Measurements from ENCODE around the gene CDH8. TPM values are rescaled to one million over a fixed set of nuclear protein-coding genes. Genes with fewer than 3 reads are reported as not detected.

The CDH8 gene
- total RNA-seq, 2 donors from 2014 or later = not detected

GRCh38 chr16:61858988-61859387, 177.2 kb downstream of the CDH8 start:
- ATAC-seq (no peak), DNase-seq (no peak)
- H3K4me1 Mint-ChIP-seq = no peaks in the 10 kb centered on the region
- no peaks in the 10 kb centered on the region for H3K36me3 Mint-ChIP-seq (ENCODE audit: low read depth)
- no peak overlapping the region for H3K4me3 Mint-ChIP-seq
- H3K27me3 Mint-ChIP-seq = no peaks in the 10 kb centered on the region
- no peak overlapping the region for H3K27ac Mint-ChIP-seq
- no peaks in the 10 kb centered on the region for H3K9me3 ChIP-seq (ENCODE audit: control insufficient read depth, low read length, poor library complexity, severe bottlenecking)

GRCh38 chr16:61842666-61843065, 193.6 kb downstream of the CDH8 start:
- Mint-ChIP-seq H3K27me3 (no peaks in the 10 kb centered on the region), H3K4me1 (no peaks in the 10 kb centered on the region), H3K36me3 (ENCODE audit: low read depth) (no peaks in the 10 kb centered on the region), H3K27ac (no peak overlapping the region), H3K4me3 (no peak overlapping the region)
- ATAC-seq (no peak), DNase-seq (no peak)
- no peaks in the 10 kb centered on the region for H3K9me3 ChIP-seq (ENCODE audit: control insufficient read depth, low read length, poor library complexity, severe bottlenecking)

DNA sequence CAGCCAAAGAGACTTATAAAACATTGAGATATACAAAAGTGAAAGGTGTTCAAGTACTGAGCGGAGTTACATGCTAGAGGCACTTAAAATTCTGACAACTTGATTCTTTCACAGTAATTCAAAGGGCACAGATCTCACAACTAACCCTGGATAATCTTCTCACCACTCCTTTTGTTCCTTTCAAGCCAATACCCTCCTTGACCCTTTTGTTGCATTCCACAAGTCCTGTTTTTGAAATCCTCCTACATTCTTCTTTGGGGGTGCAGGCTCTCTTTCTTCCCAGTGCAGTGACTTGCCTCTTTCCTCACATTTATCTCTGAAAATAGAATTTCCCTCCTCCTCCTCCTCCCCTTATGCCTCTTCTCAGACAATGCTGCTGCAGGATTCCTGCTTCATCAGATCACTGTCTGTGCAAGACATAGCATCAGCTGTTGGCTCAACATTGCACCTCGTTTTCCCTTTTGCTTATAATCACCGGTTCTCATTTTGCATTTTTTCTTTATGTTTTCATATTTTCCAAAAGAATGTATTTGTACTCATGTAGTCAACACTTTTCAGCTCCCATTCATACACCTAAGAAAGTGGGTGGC, 199.3 kb downstream of the CDH8 start:
- Mint-ChIP-seq H3K4me1 (no peaks in the 10 kb centered on the region), H3K36me3 (ENCODE audit: low read depth) (no peaks in the 10 kb centered on the region), H3K27me3 (no peaks in the 10 kb centered on the region), H3K4me3 (no peak overlapping the region), H3K27ac (no peak overlapping the region)
- no peak for ATAC-seq
- H3K9me3 ChIP-seq (ENCODE audit: control insufficient read depth, low read length, poor library complexity, severe bottlenecking) = no peaks in the 10 kb centered on the region
- no peak for DNase-seq

DNA sequence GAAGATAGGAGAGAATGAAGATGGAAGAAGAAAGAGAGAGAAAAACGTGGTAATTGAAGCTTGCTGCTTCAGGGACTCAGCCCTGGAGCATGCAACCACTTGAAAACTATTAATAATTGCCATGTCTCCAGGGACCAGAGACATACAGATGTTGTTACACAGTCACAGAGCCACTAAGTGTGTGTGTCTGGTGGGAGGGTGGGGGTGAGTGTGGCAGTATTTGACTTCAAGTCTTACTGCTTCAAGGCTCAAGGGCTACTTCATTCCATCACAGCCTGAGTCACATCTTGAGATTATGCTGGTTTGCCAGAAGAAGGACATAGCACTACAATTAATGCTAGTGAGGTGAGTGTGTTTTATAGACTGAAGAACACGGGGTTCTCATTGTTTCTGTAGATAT, 202.2 kb downstream of the CDH8 start:
- no peak overlapping the region for H3K27ac Mint-ChIP-seq

DNA sequence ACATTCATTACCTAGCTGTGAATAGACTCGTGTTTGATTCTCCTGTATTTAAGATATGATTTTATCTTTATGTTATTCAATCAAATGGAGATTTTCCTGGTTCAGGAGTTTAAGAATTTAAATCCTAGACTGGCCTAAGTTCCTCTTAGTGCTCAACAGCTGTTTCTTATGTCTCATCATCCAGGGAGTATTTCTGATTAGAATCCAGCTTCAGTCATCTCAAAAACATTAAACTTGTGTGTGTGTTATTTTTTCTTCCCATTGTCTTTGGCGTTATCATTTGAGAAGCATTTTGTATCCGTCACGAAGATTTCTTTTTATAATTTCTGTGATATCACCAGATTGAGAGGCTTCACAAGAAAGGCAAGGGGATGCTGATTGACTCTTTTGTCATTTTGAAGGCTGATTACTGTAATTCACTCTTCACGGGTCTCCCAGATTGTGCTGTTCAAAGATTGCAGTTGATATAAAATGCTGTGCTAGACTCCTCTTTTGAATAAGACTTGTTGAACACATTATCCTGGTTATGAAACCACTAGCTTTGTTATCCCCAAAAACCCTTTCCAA, 204.8 kb downstream of the CDH8 start:
- no peak for DNase-seq

More for the DNA sequence above, 202.2 kb downstream of the CDH8 start:
- no peaks in the 10 kb centered on the region for H3K36me3 Mint-ChIP-seq (ENCODE audit: low read depth)
- DNase-seq = no peak
- H3K4me1 Mint-ChIP-seq = no peaks in the 10 kb centered on the region
- no peak overlapping the region for H3K4me3 Mint-ChIP-seq
- no peak for ATAC-seq
- peaks cover 5% of the 10 kb centered on the region for H3K9me3 ChIP-seq (ENCODE audit: control insufficient read depth, low read length, poor library complexity, severe bottlenecking)
- no peaks in the 10 kb centered on the region for H3K27me3 Mint-ChIP-seq

DNA sequence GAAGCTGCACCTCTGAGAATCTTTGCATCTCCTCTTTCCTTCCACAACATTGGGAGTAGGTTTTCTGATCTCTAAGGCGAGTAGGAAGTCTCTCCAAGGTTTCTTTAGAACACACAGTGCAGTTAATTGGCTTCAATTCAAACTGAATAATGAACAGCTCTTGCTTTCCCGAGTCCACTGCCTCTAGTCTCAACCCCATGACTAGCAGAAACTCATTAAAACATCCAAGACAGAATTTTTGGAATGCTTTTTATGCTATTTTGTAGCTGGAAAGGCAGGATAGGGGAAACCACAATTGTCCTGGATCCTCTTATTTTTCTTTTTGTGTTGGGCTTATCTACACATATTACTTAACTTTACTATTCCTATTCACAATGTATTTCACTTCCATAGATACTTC, 206.6 kb downstream of the CDH8 start:
- ATAC-seq (no peak), DNase-seq (no peak)
- H3K4me1 Mint-ChIP-seq = no peaks in the 10 kb centered on the region
- H3K27ac Mint-ChIP-seq = no peak overlapping the region
- H3K36me3 Mint-ChIP-seq (ENCODE audit: low read depth) = no peaks in the 10 kb centered on the region
- H3K27me3 Mint-ChIP-seq = no peaks in the 10 kb centered on the region
- H3K4me3 Mint-ChIP-seq = no peak overlapping the region
- peaks cover 5% of the 10 kb centered on the region for H3K9me3 ChIP-seq (ENCODE audit: control insufficient read depth, low read length, poor library complexity, severe bottlenecking)

More for the DNA sequence above, 204.8 kb downstream of the CDH8 start:
- Mint-ChIP-seq H3K36me3 (ENCODE audit: low read depth) (no peaks in the 10 kb centered on the region), H3K4me1 (no peaks in the 10 kb centered on the region), H3K27ac (no peak overlapping the region), H3K27me3 (no peaks in the 10 kb centered on the region), H3K4me3 (no peak overlapping the region)
- no peak for ATAC-seq
- H3K9me3 ChIP-seq (ENCODE audit: control insufficient read depth, low read length, poor library complexity, severe bottlenecking) = peaks cover 5% of the 10 kb centered on the region

DNA sequence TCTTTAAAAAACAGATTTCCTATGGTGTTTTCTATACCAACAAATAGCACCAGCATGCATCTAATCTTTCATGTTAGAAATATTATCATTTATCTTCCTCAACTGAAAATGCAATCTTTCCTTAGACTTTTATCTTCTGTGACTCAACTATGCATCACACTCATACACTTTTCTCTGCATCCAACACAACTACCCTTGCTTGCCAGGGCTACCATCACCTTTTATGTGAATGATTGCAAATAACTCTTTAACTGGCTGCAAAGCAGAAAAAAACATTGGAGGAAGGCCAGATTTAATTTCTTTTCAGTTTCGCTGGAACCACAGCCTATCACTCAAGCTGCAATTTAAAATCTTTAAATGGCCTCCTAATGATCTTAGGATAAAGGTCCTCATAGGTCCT, 212.9 kb downstream of the CDH8 start:
- DNase-seq = no peak
- no peak overlapping the region for H3K27ac Mint-ChIP-seq
- no peak for ATAC-seq
- no peaks in the 10 kb centered on the region for H3K4me1 Mint-ChIP-seq
- H3K36me3 Mint-ChIP-seq (ENCODE audit: low read depth) = no peaks in the 10 kb centered on the region
- H3K27me3 Mint-ChIP-seq = no peaks in the 10 kb centered on the region
- H3K9me3 ChIP-seq (ENCODE audit: control insufficient read depth, low read length, poor library complexity, severe bottlenecking) = peaks cover 3% of the 10 kb centered on the region
- no peak overlapping the region for H3K4me3 Mint-ChIP-seq

DNA sequence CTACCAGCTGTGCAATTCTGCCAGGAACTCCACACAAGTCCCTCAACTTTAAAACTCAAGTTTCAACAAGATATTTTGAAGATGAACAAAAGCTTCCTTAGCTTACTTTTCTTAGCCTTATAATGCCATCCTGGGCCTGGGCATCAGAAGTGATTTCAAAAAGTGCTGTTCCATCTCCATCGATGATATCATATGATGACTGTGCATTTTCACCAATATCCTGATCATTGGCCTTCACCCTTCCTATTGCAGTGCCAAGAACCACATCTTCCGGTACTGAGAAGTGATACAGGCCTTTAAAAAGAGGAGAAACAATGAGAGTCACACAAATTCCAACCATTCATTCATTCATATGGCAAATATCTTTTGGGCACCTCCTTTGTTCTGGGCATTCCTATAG, 215.4 kb downstream of the CDH8 start:
- Mint-ChIP-seq H3K27ac (no peak overlapping the region), H3K36me3 (ENCODE audit: low read depth) (no peaks in the 10 kb centered on the region), H3K27me3 (no peaks in the 10 kb centered on the region), H3K4me1 (no peaks in the 10 kb centered on the region), H3K4me3 (no peak overlapping the region)
- H3K9me3 ChIP-seq (ENCODE audit: control insufficient read depth, low read length, poor library complexity, severe bottlenecking) = peaks cover 3% of the 10 kb centered on the region
- ATAC-seq (no peak), DNase-seq (no peak)

GRCh38 chr16:61820398-61820797, 215.8 kb downstream of the CDH8 start:
- DNase-seq (no peak), ATAC-seq (no peak)
- peaks cover 3% of the 10 kb centered on the region for H3K9me3 ChIP-seq (ENCODE audit: control insufficient read depth, low read length, poor library complexity, severe bottlenecking)
- Mint-ChIP-seq H3K27ac (no peak overlapping the region), H3K4me3 (no peak overlapping the region), H3K36me3 (ENCODE audit: low read depth) (no peaks in the 10 kb centered on the region), H3K4me1 (no peaks in the 10 kb centered on the region), H3K27me3 (no peaks in the 10 kb centered on the region)

- ATAC-seq = no peak
- Mint-ChIP-seq H3K27ac (no peak overlapping the region), H3K27me3 (no peaks in the 10 kb centered on the region), H3K4me1 (no peaks in the 10 kb centered on the region), H3K4me3 (no peak overlapping the region), H3K36me3 (ENCODE audit: low read depth) (no peaks in the 10 kb centered on the region)
- peaks cover 3% of the 10 kb centered on the region for H3K9me3 ChIP-seq (ENCODE audit: control insufficient read depth, low read length, poor library complexity, severe bottlenecking)
- no peak for DNase-seq
Measured at GRCh38 chr16:61818850-61819249, 217.4 kb downstream of the CDH8 start.

DNA sequence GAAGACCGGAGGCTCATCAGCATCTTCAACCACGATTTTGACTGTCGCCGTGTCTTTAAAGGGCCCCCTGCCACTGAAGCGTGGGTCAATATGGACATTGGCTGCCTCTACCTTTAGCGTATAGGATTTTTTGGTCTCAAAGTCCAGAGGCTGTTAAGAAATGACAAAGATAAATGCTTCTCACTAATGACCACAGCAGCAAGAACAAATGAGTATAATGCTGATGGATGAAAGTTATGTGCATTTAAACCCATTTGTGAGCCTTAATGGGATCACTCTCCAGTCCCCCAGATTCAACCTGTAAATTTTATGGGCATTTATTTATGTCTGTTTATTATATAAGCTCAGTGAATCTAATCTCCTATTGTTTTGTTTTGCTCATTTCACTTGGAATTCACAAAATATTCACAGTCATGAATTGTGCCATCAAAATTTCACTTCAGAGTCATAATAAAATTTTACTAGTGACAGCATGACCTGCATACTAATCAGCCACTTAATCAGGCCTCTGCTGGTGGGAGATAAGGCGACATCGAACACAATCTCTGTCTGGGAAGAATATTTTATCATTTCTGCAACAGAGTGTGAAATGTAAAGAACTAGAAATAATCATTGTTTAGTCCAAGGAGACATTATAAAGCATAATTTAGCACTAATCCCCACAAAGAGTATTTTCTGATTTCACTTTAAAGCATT, 218.5 kb downstream of the CDH8 start:
- no peak overlapping the region for H3K4me3 Mint-ChIP-seq
- no peak for DNase-seq
- H3K9me3 ChIP-seq (ENCODE audit: control insufficient read depth, low read length, poor library complexity, severe bottlenecking) = peaks cover 3% of the 10 kb centered on the region
- H3K36me3 Mint-ChIP-seq (ENCODE audit: low read depth) = no peaks in the 10 kb centered on the region
- H3K4me1 Mint-ChIP-seq = no peaks in the 10 kb centered on the region
- H3K27ac Mint-ChIP-seq = no peak overlapping the region
- ATAC-seq = no peak
- H3K27me3 Mint-ChIP-seq = no peaks in the 10 kb centered on the region

DNA sequence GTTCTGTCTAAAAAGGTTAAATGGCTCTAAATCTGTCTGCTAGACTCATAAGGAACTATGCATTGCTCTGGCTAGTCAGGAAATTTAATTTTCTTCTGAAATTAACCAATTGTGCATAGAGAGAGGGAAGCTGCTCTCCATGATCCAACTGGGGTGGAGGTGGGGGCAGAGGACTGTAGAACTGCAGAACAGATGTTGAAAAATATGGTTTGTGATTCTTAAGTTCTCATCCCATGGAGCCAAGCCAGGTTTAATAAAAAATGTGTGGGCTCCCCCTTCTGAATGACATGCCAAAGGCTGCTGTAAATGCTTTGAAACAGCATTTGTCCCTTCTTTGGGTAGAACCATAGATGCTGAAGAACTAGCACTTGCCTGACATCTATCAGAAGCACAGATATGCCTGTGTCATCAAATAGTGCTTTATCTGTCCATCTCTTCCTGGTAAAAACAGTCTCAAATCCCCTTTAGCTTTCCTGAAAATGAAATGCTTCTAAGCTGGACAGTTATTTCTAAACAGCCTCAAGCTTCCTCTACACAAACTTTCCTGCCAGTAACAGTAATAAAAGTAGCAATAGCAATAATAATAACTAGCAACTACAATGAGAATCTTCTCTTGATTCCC, 221.4 kb downstream of the CDH8 start:
- Mint-ChIP-seq H3K27ac (no peak overlapping the region), H3K27me3 (no peaks in the 10 kb centered on the region), H3K4me1 (no peaks in the 10 kb centered on the region), H3K36me3 (ENCODE audit: low read depth) (no peaks in the 10 kb centered on the region), H3K4me3 (no peak overlapping the region)
- DNase-seq = no peak
- no peaks in the 10 kb centered on the region for H3K9me3 ChIP-seq (ENCODE audit: control insufficient read depth, low read length, poor library complexity, severe bottlenecking)
- ATAC-seq = no peak

DNA sequence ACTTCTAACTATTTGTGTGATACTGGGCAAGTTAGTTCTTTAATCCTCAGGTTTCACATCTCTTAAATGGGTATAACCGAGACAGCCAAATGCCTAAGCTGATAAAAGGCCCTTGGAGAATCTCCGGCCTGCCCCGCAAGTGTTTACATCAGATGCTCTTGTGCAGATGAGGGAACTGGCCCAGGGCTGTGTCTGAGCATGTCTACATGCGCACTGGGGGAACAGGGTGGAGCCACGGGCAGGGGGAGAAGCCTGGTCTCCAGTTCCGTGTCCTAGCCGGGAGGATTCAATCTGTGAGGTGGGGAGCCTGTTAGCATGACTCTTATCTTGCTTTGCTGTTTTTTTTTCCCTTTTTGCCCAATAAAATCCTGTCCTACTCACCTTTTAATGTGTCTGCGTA, 222.9 kb downstream of the CDH8 start:
- Mint-ChIP-seq H3K27ac (no peak overlapping the region), H3K4me1 (no peaks in the 10 kb centered on the region), H3K36me3 (ENCODE audit: low read depth) (no peaks in the 10 kb centered on the region), H3K4me3 (no peak overlapping the region), H3K27me3 (no peaks in the 10 kb centered on the region)
- no peak for DNase-seq
- H3K9me3 ChIP-seq (ENCODE audit: control insufficient read depth, low read length, poor library complexity, severe bottlenecking) = no peaks in the 10 kb centered on the region
- no peak for ATAC-seq
